Measurements from ENCODE around the gene CLEC11A.

DNA sequence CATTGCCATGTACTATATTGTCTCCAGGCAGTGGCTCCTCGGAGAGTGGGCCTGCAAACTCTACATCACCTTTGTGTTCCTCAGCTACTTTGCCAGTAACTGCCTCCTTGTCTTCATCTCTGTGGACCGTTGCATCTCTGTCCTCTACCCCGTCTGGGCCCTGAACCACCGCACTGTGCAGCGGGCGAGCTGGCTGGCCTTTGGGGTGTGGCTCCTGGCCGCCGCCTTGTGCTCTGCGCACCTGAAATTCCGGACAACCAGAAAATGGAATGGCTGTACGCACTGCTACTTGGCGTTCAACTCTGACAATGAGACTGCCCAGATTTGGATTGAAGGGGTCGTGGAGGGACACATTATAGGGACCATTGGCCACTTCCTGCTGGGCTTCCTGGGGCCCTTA, 47.7 kb downstream of the CLEC11A start:
- TF ChIP-seq, protein P1, sequence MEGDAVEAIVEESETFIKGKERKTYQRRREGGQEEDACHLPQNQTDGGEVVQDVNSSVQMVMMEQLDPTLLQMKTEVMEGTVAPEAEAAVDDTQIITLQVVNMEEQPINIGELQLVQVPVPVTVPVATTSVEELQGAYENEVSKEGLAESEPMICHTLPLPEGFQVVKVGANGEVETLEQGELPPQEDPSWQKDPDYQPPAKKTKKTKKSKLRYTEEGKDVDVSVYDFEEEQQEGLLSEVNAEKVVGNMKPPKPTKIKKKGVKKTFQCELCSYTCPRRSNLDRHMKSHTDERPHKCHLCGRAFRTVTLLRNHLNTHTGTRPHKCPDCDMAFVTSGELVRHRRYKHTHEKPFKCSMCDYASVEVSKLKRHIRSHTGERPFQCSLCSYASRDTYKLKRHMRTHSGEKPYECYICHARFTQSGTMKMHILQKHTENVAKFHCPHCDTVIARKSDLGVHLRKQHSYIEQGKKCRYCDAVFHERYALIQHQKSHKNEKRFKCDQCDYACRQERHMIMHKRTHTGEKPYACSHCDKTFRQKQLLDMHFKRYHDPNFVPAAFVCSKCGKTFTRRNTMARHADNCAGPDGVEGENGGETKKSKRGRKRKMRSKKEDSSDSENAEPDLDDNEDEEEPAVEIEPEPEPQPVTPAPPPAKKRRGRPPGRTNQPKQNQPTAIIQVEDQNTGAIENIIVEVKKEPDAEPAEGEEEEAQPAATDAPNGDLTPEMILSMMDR (IDR thresholded peaks at IDR 0.05; ENCODE audit: low read depth, low read length, poor library complexity, severe bottlenecking) = no peak
- no peak for TF ChIP-seq EZH2phosphoT487 (IDR thresholded peaks at IDR 0.05; ENCODE audit: borderline replicate concordance, low read length)
